H1 (cell line): ENCODE data around the gene ZNF469. TPM values are rescaled to one million over a fixed set of nuclear protein-coding genes. Genes with fewer than 3 reads are reported as not detected.

Experiments used
- CTCF ChIA-PET: fragments of 300-600 bp; sonication (Branson Sonifier 250); formaldehyde crosslinking; loops from one replicate; lab custom pipeline; 2021; ENCODE audit not compliant: partially characterized antibody; lab: Charles Lee
- POLR2A ChIA-PET: fragments of 300-600 bp; sonication (Branson Sonifier 250); formaldehyde crosslinking; loops from one replicate; lab custom pipeline; 2021; ENCODE audit warnings: inconsistent platforms; ENCODE audit not compliant: partially characterized antibody; lab: Charles Lee
- DNase-seq, 2 experiments: peaks; one replicate each; pipeline versions ENCODE4 v3.0.0 to v3.0.0-alpha.2; 2010 to 2022; ENCODE audit warnings: low spot score in 2 of 2, low read depth in 1 of 2, mixed read lengths in 1 of 2
- FAIRE-seq: peaks from 2 replicates; lab custom pipeline; 2011; peaks lifted over from hg19 to GRCh38; lab: Jason Lieb, UNC
- H2AFZ ChIP-seq: 2 replicates; pipeline ENCODE4 v1.8.1; 2012; ENCODE audit warnings: low read length, inconsistent platforms
- H2AK5ac ChIP-seq: 2 replicates; pipeline ENCODE4 v1.6.1; 2013; ENCODE audit warnings: low read depth, low read length
- H2BK120ac ChIP-seq: replicated peaks from 2 replicates; pipeline ENCODE3; 2013; ENCODE audit warnings: low read depth, low read length, inconsistent platforms
- H2BK12ac ChIP-seq: 2 replicates; pipeline ENCODE4 v1.6.1; 2013; ENCODE audit warnings: low read depth, low read length
- H2BK15ac ChIP-seq: 2 replicates; pipeline ENCODE4 v1.6.1; 2013; ENCODE audit warnings: low read length
- H2BK20ac ChIP-seq: 2 replicates; pipeline ENCODE4 v1.6.1; 2013; ENCODE audit warnings: low read length
- H2BK5ac ChIP-seq: 2 replicates; pipeline ENCODE4 v1.6.1; 2013; ENCODE audit warnings: low read depth, low read length
- H3K14ac ChIP-seq: 2 replicates; pipeline ENCODE4 v1.6.1; 2013; ENCODE audit warnings: inconsistent platforms; ENCODE audit not compliant: insufficient read length
- H3K18ac ChIP-seq: 2 replicates; pipeline ENCODE4 v1.6.1; 2013; ENCODE audit warnings: low read length; ENCODE audit errors: extremely low read depth
- H3K23ac ChIP-seq: 2 replicates; pipeline ENCODE4 v1.6.1; 2013; ENCODE audit warnings: inconsistent platforms; ENCODE audit not compliant: insufficient read length
- H3K23me2 ChIP-seq: 2 replicates; pipeline ENCODE4 v1.6.1; 2013; ENCODE audit warnings: low read depth, low read length
- H3K27ac ChIP-seq: 2 replicates; pipeline ENCODE4 v1.6.1; 2011; ENCODE audit warnings: low read depth, low read length, inconsistent platforms
- H3K27me3 ChIP-seq, 4 experiments: replicated peaks in 1 of 4; 1 replicate in 1 of 4; 2 replicates in 3 of 4; pipeline versions ENCODE4 v1.6.1 to v1.8.1; 2011 to 2013; ENCODE audit warnings: low read length in 3 of 4, mild to moderate bottlenecking in 3 of 4, inconsistent platforms in 2 of 4, mixed read lengths in 2 of 4, moderate library complexity in 1 of 4; ENCODE audit not compliant: control insufficient read depth in 3 of 4, insufficient read depth in 3 of 4; ENCODE audit errors: extremely low read depth in 1 of 4
- H3K36me3 ChIP-seq, 4 experiments: 2 replicates each; pipeline versions ENCODE4 v1.6.1 to v1.8.1; 2011 to 2013; ENCODE audit warnings: mild to moderate bottlenecking in 4 of 4, low read length in 3 of 4, moderate library complexity in 2 of 4, control low read depth in 1 of 4, inconsistent platforms in 1 of 4; ENCODE audit not compliant: insufficient read depth in 4 of 4, control insufficient read depth in 2 of 4
- H3K4ac ChIP-seq: replicated peaks from 2 replicates; pipeline ENCODE3; 2013; ENCODE audit warnings: low read length, low read depth, mixed read lengths, inconsistent platforms; ENCODE audit not compliant: insufficient read length
- H3K4me1 ChIP-seq, 4 experiments: replicated peaks in 1 of 4; 1 replicate in 1 of 4; 2 replicates in 3 of 4; pipeline versions ENCODE4 v1.6.1 to v1.8.1; 2011 to 2013; ENCODE audit warnings: low read length in 3 of 4, inconsistent platforms in 2 of 4, mixed read lengths in 1 of 4; ENCODE audit not compliant: insufficient read depth in 4 of 4, control insufficient read depth in 3 of 4
- H3K4me2 ChIP-seq, 2 experiments: 2 replicates each; pipeline versions ENCODE4 v1.6.1 to v1.8.1; 2011 to 2013; ENCODE audit warnings: low read depth in 2 of 2, low read length in 2 of 2, control low read depth in 1 of 2, inconsistent platforms in 1 of 2, mild to moderate bottlenecking in 1 of 2; ENCODE audit not compliant: insufficient read depth in 1 of 2
- H3K4me3 ChIP-seq, 4 experiments: fragments of 200-600, 300-600 bp in 1 of 4; sonication (generic), shearing (Covaris generic), sonication (Bioruptor Twin) in 1 of 4; 2 replicates each; pipeline versions ENCODE4 v1.5.1 to v1.8.1; 2011 to 2016; ENCODE audit warnings: low read length in 4 of 4, low read depth in 3 of 4, control low read depth in 2 of 4, inconsistent platforms in 2 of 4, mild to moderate bottlenecking in 2 of 4, mixed read lengths in 1 of 4, moderate library complexity in 1 of 4; ENCODE audit not compliant: insufficient read depth in 2 of 4; ENCODE audit errors: extremely low read depth in 1 of 4
- H3K56ac ChIP-seq: replicated peaks from 2 replicates; pipeline ENCODE3; 2013; ENCODE audit warnings: low read depth, mild to moderate bottlenecking, mixed read lengths, low read length, inconsistent platforms; ENCODE audit not compliant: insufficient read length
- H3K79me1 ChIP-seq: 2 replicates; pipeline ENCODE4 v1.6.1; 2013; ENCODE audit warnings: low read depth, low read length, control low read depth
- H3K79me2 ChIP-seq, 2 experiments: 2 replicates each; pipeline versions ENCODE4 v1.6.1 to v1.8.1; 2012 to 2013; ENCODE audit warnings: low read length in 2 of 2, mild to moderate bottlenecking in 2 of 2, inconsistent platforms in 1 of 2; ENCODE audit not compliant: insufficient read depth in 2 of 2, control insufficient read depth in 1 of 2
- H3K9ac ChIP-seq, 4 experiments: replicated peaks in 1 of 4; 1 replicate in 1 of 4; 2 replicates in 3 of 4; pipeline versions ENCODE4 v1.6.1 to v1.8.1; 2011 to 2013; ENCODE audit warnings: low read depth in 3 of 4, low read length in 3 of 4, control low read depth in 2 of 4, mild to moderate bottlenecking in 2 of 4, moderate library complexity in 2 of 4, inconsistent platforms in 1 of 4; ENCODE audit errors: extremely low read depth in 1 of 4
- H3K9me3 ChIP-seq, 2 experiments: 2 replicates each; pipeline versions ENCODE4 v1.6.1 to v1.8.1; 2012 to 2013; ENCODE audit warnings: mild to moderate bottlenecking in 2 of 2, moderate library complexity in 2 of 2, control low read depth in 1 of 2, inconsistent platforms in 1 of 2, low read depth in 1 of 2, low read length in 1 of 2, mixed read lengths in 1 of 2; ENCODE audit not compliant: insufficient read depth in 2 of 2
- H4K20me1 ChIP-seq, 2 experiments: replicated peaks in 1 of 2; 2 replicates each; pipeline versions ENCODE3 to v1.8.1; 2011 to 2013; ENCODE audit warnings: inconsistent platforms in 2 of 2, low read length in 2 of 2, mild to moderate bottlenecking in 1 of 2; ENCODE audit not compliant: insufficient read depth in 2 of 2, control insufficient read depth in 1 of 2
- H4K5ac ChIP-seq: 2 replicates; pipeline ENCODE4 v1.6.1; 2013; ENCODE audit warnings: low read length, low read depth, mixed read lengths, inconsistent platforms; ENCODE audit not compliant: insufficient read length
- H4K8ac ChIP-seq: 2 replicates; pipeline ENCODE4 v1.8.0; 2013; ENCODE audit warnings: mild to moderate bottlenecking, moderate library complexity, low read length, inconsistent platforms; ENCODE audit not compliant: insufficient read depth; ENCODE audit errors: extremely low read depth
- H4K91ac ChIP-seq: replicated peaks from 2 replicates; pipeline ENCODE3; 2013; ENCODE audit warnings: low read length, mixed read lengths, inconsistent platforms; ENCODE audit not compliant: insufficient read length
- CEBPB ChIP-seq: IDR thresholded peaks from 2 replicates; pipeline ENCODE4 v1.6.1; 2012; ENCODE audit warnings: low read depth, low read length
- CHD2 ChIP-seq: IDR thresholded peaks from 2 replicates; pipeline ENCODE4 v1.6.1; 2012; ENCODE audit warnings: low read length, improper control_type of control experiment
- EZH2 ChIP-seq: fragments of 200-600 bp; sonication (generic); IDR thresholded peaks from 2 replicates; pipeline ENCODE4 v1.7.1; 2012; ENCODE audit warnings: low read depth, mild to moderate bottlenecking, moderate library complexity, low read length, inconsistent platforms; ENCODE audit not compliant: severe bottlenecking
- GABPA ChIP-seq: IDR thresholded peaks from 2 replicates; pipeline ENCODE4 v1.6.1; 2011; ENCODE audit warnings: mild to moderate bottlenecking, low read length, moderate library complexity, borderline replicate concordance; ENCODE audit not compliant: insufficient read depth
- HDAC6 ChIP-seq: IDR thresholded peaks from one replicate; pipeline ENCODE4 v1.7.1; 2012; ENCODE audit warnings: low read depth, mild to moderate bottlenecking, inconsistent platforms, low read length, moderate library complexity
- KDM5A ChIP-seq: fragments of 200-600 bp; IDR thresholded peaks from 2 replicates; pipeline ENCODE4 v1.7.1; 2012; ENCODE audit warnings: mild to moderate bottlenecking, low read length, inconsistent platforms, mixed read lengths
- NANOG ChIP-seq: IDR thresholded peaks from 2 replicates; pipeline ENCODE4 v1.6.1; 2011; ENCODE audit warnings: low read length, low read depth, mild to moderate bottlenecking, inconsistent platforms; ENCODE audit not compliant: insufficient read depth, poor library complexity, severe bottlenecking
- RXRA ChIP-seq: IDR thresholded peaks from 2 replicates; pipeline ENCODE4 v1.6.1; 2011; ENCODE audit warnings: low read depth, mild to moderate bottlenecking, low read length, moderate library complexity; ENCODE audit not compliant: insufficient read depth
- SAP30 ChIP-seq: fragments of 300-600 bp; sonication (generic); IDR thresholded peaks from 2 replicates; pipeline ENCODE4 v1.7.1; 2012; ENCODE audit warnings: low read length, moderate library complexity, mild to moderate bottlenecking, inconsistent platforms; ENCODE audit not compliant: insufficient read depth, insufficient replicate concordance
- SP2 ChIP-seq: IDR thresholded peaks from 2 replicates; pipeline ENCODE4 v1.6.1; 2012; ENCODE audit warnings: mild to moderate bottlenecking, low read length, inconsistent platforms
- WGBS, 2 experiments: shearing (Covaris generic) in 1 of 2; methylation state at CpG; one replicate each; pipeline versions ENCODE4 v1.1.6 to v1.1.7; 2013 to 2015; ENCODE audit warnings: low lambda C conversion rate in 2 of 2, mixed read lengths in 2 of 2, inconsistent platforms in 1 of 2, low coverage in 1 of 2, missing lambda C conversion rate in 1 of 2; ENCODE audit not compliant: insufficient replicate concordance in 2 of 2, insufficient coverage in 1 of 2, insufficient read length in 1 of 2; ENCODE audit errors: extremely low coverage in 1 of 2, missing lambda C conversion rate in 1 of 2; 5-methylcytosine and 5-hydroxymethylcytosine counted together
- polyA plus RNA-seq, 7 experiments: library from polyadenylated mRNA; depleted of rRNA in 3 of 7; stranded (reverse) in 5 of 7; unstranded in 2 of 7; fragments of >200 nt in 5 of 7; fragments of 200-250 nt in 2 of 7; gene quantifications; 1 replicate in 5 of 7; 2 replicates in 1 of 7; 4 replicates in 1 of 7; pipeline versions ENCODE4 v1.2.1 to v1.2.3, GENCODE V29; 2011 to 2013; ENCODE audit warnings: missing spikeins in 2 of 7, mixed read lengths in 2 of 7
- total RNA-seq: library from RNA; stranded (reverse); fragmentation: NEBNext Ultra II Directional; extraction: Animal tissue kit (Norgen Biotek cat#: 25700); gene quantifications from 2 replicates; pipeline ENCODE4 v1.2.1, GENCODE V29; 2021
- TF ChIP-seq, protein P1 (sequence below): IDR thresholded peaks from 2 replicates; pipeline ENCODE4 v1.6.1; 2011; ENCODE audit warnings: low read length, improper control_type of control experiment
- TF ChIP-seq, protein P2 (sequence below): IDR thresholded peaks from 2 replicates; pipeline ENCODE4 v1.6.1; 2011; ENCODE audit warnings: low read depth, mild to moderate bottlenecking, low read length; ENCODE audit not compliant: insufficient read depth

Gene ZNF469
- total and polyA plus RNA-seq, 2 of the 8 experiments (the other 6 are each of a cell fraction or from before 2014, with no cell fraction given) = 0.30 to 1.8 TPM

DNA sequence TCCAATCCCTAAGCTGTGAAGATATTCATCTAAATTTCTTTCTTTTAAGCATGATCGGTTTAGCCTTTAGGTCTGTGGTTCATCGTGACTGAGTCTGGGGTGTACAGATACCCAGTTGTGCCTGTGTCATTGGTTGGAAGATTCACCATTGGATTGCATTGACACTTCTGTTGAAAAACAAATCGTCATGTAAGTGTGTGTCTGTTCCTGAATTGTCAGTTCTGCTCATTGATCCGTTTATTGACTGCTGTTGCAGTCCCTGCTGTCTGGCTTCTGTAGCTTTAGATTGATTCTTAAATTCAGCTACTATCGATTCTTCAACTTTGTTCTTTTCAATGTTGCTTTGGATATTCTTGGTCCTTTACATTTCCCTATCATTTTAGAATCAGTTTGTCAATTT lies 21.0 kb upstream of the ZNF469 start:
- Histone ChIP-seq H3K4ac (no peak overlapping the region), H4K20me1 (peaks cover 0 to 4% of the 10 kb centered on the region in 2 experiments), H2BK20ac (no peak overlapping the region), H3K9me3 (peaks cover 6 to 12% of the 10 kb centered on the region in 2 experiments; a peak in 3 of 4 replicates), H3K23ac (no peak overlapping the region), H3K23me2 (peaks cover 9% of the 10 kb centered on the region; the same call in 1 of the 2 replicates), H3K9ac (no peak overlapping the region), H3K4me2 (no peak overlapping the region), H2BK120ac (no peak overlapping the region), H3K18ac (no peak overlapping the region), H4K5ac (no peak overlapping the region), H2BK12ac (no peak overlapping the region), H3K79me1 (no peaks in the 10 kb centered on the region), H3K27me3 (no peaks in the 10 kb centered on the region), H2AK5ac (no peak overlapping the region), H2BK5ac (no peak overlapping the region), H3K14ac (no peak overlapping the region), H3K27ac (no peak overlapping the region), H3K36me3 (no peaks in the 10 kb centered on the region), H2BK15ac (no peak overlapping the region), H4K8ac (no peak overlapping the region), H3K4me3 (no peak overlapping the region), H3K79me2 (no peaks in the 10 kb centered on the region), H3K56ac (no peak overlapping the region), H3K4me1 (peaks cover 0 to 17% (median 9%) of the 10 kb centered on the region in 4 experiments; a peak in 6 of 7 replicates), H2AFZ (no peak overlapping the region), H4K91ac (no peak overlapping the region)
- FAIRE-seq (no peak), DNase-seq (no peak)
- 87% methylated on average over 5 of the region's 5 CpGs; no CpG with 5 or more reads in 1 of the 2 experiments for WGBS, 2 experiments
- CTCF ChIA-PET = interaction anchor here (1.1 kb wide), 1 partner anchor 67 kb away, joined by 4 read pairs; no protein-coding TSS in a partner anchor
- POLR2A ChIA-PET = no interaction called here
- TF ChIP-seq HDAC6 = no peak
- no peak for TF ChIP-seq CEBPB
- TF ChIP-seq NANOG = no peak
- no peak for TF ChIP-seq RXRA
- TF ChIP-seq GABPA = no peak
- no peak for TF ChIP-seq SAP30
- no peak for TF ChIP-seq CHD2
- TF ChIP-seq EZH2 = no peak
- no peak for TF ChIP-seq SP2
- TF ChIP-seq, protein P1, sequence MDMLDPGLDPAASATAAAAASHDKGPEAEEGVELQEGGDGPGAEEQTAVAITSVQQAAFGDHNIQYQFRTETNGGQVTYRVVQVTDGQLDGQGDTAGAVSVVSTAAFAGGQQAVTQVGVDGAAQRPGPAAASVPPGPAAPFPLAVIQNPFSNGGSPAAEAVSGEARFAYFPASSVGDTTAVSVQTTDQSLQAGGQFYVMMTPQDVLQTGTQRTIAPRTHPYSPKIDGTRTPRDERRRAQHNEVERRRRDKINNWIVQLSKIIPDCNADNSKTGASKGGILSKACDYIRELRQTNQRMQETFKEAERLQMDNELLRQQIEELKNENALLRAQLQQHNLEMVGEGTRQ = no peak
- TF ChIP-seq, protein P2, sequence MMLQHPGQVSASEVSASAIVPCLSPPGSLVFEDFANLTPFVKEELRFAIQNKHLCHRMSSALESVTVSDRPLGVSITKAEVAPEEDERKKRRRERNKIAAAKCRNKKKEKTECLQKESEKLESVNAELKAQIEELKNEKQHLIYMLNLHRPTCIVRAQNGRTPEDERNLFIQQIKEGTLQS = no peak
- no peak for TF ChIP-seq KDM5A
